ENCODE results near the gene GRM4. TPM values are rescaled to one million over a fixed set of nuclear protein-coding genes. Genes with fewer than 3 reads are reported as not detected.

GRM4 gene
- total RNA-seq, 2 experiments from 2014 or later: 0.27 TPM; not detected in 1

DNA sequence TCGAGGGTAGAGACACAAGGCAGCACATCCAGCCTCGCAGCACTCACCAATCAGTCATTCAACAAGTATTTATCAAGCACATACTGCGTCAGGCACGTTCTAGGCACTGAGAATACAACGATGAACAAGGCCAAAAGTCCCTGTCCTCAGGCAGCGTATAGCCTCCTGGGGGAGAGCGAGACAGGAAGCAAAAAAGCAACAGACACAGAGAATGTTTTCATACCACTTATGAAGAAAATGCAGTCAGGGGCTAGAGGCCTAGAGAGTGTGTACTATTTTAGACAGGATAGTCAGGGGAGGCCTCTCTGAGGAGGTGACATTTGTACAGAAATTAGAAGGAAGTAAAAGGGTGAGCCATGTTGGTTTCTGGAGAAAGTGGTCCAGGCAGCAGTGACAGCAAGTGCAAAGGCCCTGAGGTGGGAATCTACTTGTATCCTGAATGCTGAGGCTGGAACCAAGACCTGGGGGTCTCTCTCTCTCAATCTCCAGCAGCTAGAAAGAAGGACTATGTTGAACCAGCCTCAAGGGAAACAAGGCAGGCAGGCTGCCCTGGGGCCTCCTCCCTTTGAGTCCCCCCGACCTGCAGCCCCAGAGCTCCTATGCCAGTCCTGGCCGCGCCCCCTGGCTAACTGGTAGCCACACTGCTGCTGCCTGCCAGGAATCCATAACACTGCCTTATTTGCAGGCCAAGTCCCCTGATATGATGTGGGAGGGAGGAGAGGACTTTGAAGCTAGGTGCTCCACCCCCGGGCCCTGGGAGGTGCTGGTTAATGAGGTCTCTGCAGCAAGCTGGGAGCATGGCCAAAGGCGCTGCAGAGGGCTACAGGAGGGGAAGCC lies 151.2 kb downstream of the GRM4 start:
- no peaks in the 10 kb centered on the region for H3K4me1 Mint-ChIP-seq (ENCODE audit: low read depth)
- intact Hi-C loops (cut with micrococcal nuclease): no loop called here
- CTCF ChIA-PET: no interaction called here
- no peaks in the 10 kb centered on the region for H3K36me3 Mint-ChIP-seq (ENCODE audit: low read depth)
- H3K27me3 Mint-ChIP-seq (ENCODE audit: low read depth): no peaks in the 10 kb centered on the region
- no peak overlapping the region for H3K4me3 Mint-ChIP-seq
- H3K9me3 Mint-ChIP-seq: peaks cover 8% of the 10 kb centered on the region
- H3K27ac Mint-ChIP-seq: no peak overlapping the region
- no peak for DNase-seq

- Mint-ChIP-seq H3K4me1 (ENCODE audit: low read depth) (no peaks in the 10 kb centered on the region), H3K27ac (no peak overlapping the region), H3K4me3 (no peak overlapping the region), H3K9me3 (peaks cover 8% of the 10 kb centered on the region), H3K36me3 (ENCODE audit: low read depth) (no peaks in the 10 kb centered on the region), H3K27me3 (ENCODE audit: low read depth) (no peaks in the 10 kb centered on the region)
- DNase-seq: no peak
- CTCF ChIA-PET: no interaction called here
- intact Hi-C loops (cut with micrococcal nuclease): no loop called here
These were observed 152.0 kb downstream of the GRM4 start for GRCh38 chr6:33993653-33994471.

DNA sequence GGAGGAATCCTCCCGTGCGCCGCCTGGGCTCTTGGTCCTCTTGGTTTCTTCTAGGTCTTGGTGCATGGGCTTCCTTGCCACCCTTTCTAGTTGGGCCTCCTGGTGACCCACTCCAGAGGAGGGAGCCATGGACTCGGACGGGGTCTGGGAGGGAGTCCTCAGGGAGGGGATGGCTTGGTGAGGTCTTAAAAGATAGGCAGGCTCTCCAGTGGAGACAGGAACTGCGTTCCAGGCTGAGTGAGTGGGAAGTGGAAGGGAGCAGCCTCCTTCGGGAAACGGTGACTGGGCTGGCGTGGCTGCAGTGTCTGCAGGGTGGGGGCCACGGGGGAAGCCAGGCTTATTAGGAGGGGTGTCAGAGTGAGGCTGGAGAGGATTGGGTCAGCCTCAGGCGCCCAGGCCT lies 152.8 kb downstream of the GRM4 start:
- DNase-seq: no peak
- Mint-ChIP-seq H3K9me3 (peaks cover 8% of the 10 kb centered on the region), H3K36me3 (ENCODE audit: low read depth) (no peaks in the 10 kb centered on the region), H3K27ac (no peak overlapping the region), H3K4me1 (ENCODE audit: low read depth) (no peaks in the 10 kb centered on the region), H3K27me3 (ENCODE audit: low read depth) (no peaks in the 10 kb centered on the region), H3K4me3 (no peak overlapping the region)
- CTCF ChIA-PET: no interaction called here
- intact Hi-C loops (cut with micrococcal nuclease): no loop called here

DNA sequence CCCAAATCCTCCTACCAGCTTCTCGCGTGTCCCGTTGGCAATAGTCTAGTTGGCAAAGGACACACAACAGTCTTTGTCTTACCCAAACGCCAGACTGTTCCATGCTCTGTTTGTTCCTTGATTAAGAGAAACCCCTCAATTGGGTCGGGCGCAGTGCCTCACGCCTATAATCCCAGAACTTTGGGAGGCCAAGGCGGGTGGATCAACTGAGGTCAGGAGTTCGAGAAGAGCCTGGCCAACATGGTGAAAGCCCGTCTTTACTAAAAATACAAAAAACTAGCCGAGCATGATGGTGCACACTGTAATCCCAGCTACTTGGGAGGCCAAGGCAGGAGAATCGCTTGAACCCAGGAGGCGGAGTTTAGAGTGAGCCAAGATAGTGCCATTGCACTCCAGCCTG lies 153.7 kb downstream of the GRM4 start:
- Mint-ChIP-seq H3K27me3 (ENCODE audit: low read depth) (no peaks in the 10 kb centered on the region), H3K4me3 (no peak overlapping the region), H3K36me3 (ENCODE audit: low read depth) (no peaks in the 10 kb centered on the region), H3K27ac (no peak overlapping the region), H3K9me3 (peaks cover 4% of the 10 kb centered on the region), H3K4me1 (ENCODE audit: low read depth) (no peaks in the 10 kb centered on the region)
- CTCF ChIA-PET: interaction anchor here (0.6 to 0.7 kb wide), 2 partner anchors 62 to 126 kb away, joined by 3 to 5 read pairs; no protein-coding TSS in a partner anchor
- intact Hi-C loops (cut with micrococcal nuclease): no loop called here
- no peak for DNase-seq

DNA sequence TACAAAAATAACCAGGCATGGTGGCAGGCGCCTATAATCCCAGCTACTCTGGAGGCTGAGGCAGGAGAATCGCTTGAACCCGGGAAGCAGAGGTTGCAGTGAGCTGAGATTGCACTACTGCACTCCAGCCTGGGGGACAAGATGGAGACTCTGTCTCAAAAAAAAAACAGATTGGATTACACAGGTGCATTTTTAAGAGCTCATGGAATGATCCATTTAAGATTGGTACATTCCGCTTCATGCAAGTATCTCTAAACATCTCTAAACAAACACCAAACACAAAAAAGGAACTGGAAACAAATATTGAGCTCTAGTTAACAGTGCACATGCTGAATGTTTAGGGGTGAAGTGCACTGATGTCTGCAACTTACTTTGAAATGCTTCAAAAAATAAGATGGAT lies 154.3 kb downstream of the GRM4 start:
- Mint-ChIP-seq H3K4me1 (ENCODE audit: low read depth) (no peaks in the 10 kb centered on the region), H3K4me3 (no peak overlapping the region), H3K27ac (no peak overlapping the region), H3K27me3 (ENCODE audit: low read depth) (no peaks in the 10 kb centered on the region), H3K36me3 (ENCODE audit: low read depth) (no peaks in the 10 kb centered on the region), H3K9me3 (no peaks in the 10 kb centered on the region)
- no peak for DNase-seq
- intact Hi-C loops (cut with micrococcal nuclease): no loop called here
- CTCF ChIA-PET: interaction anchor here (0.7 kb wide), 1 partner anchor 62 kb away, joined by 5 read pairs; no protein-coding TSS in a partner anchor

DNA sequence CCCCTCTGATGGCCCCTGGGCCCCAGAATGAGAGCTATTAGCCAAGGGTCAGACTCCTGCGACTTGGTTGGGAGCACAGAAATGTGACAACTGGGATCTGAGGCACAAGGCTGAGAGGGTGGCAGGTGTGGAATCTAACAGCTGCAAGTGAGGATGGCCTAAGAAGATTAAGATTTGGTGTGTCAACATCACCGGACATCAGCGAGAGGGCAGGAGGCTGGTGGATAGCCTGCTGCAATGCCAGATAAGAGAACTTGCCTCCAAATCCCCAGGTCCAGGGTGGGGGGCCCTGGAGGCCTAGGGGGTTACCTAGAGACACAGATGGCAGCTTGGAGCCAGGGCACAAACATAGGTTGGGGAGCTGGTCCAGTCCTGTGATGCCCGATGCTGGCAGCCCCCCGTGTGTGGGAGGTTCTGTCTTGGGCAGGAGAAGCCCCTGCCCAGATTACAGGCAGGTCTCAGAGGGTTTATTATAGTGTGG lies 155.8 kb downstream of the GRM4 start:
- Mint-ChIP-seq H3K27me3 (ENCODE audit: low read depth) (no peaks in the 10 kb centered on the region), H3K27ac (no peak overlapping the region), H3K9me3 (no peaks in the 10 kb centered on the region), H3K36me3 (ENCODE audit: low read depth) (no peaks in the 10 kb centered on the region), H3K4me3 (no peak overlapping the region), H3K4me1 (ENCODE audit: low read depth) (no peaks in the 10 kb centered on the region)
- CTCF ChIA-PET: interaction anchor here (1.3 kb wide), 1 partner anchor 173 kb away, joined by 4 read pairs; no protein-coding TSS in a partner anchor
- DNase-seq: no peak
- intact Hi-C loops (cut with micrococcal nuclease): no loop called here

DNA sequence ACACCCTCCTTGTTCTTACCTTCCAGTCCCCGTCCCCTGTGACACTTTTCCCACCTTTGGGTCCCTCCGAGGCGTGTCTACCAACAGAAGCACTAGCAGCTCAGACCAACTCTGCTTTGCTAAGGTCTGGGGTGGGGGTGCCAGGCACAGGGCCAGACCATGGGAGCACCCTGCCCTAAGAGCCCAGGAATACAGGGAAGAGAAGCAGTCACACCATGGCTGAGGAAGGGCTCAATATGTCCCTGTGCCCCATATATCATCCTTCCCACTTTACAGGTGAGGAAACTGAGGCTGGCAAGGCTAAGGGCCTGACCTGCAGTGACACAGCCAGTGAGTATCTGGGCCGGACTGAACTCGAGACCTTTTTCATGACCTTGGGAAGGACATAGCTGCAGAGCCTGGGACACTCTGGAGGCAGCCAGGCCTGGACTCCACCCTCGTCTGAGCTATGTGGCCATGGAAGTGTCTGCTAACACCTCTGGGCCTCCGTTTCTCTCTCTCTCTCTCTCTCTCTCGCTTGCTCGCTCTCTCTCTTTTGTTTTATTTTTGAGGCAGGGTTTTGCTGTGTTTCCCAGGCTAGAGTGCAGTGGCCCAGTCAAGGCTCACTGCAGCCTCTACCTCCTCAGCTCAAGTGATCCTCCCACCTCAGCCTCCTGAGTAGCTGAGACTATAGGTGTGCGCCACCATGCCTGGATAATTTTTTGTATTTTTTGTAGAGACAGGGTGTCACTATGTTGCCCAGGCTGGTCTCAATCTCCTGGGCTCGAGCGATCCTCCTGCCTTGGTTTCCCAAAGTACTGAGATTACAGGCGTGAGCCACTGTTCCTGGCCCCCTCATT lies 156.7 kb downstream of the GRM4 start:
- CTCF ChIA-PET: no interaction called here
- no peak overlapping the region for H3K27ac Mint-ChIP-seq
- no peaks in the 10 kb centered on the region for H3K27me3 Mint-ChIP-seq (ENCODE audit: low read depth)
- H3K4me1 Mint-ChIP-seq (ENCODE audit: low read depth): no peaks in the 10 kb centered on the region
- no peak for DNase-seq
- H3K36me3 Mint-ChIP-seq (ENCODE audit: low read depth): no peaks in the 10 kb centered on the region
- intact Hi-C loops (cut with micrococcal nuclease): no loop called here
- no peak overlapping the region for H3K4me3 Mint-ChIP-seq
- no peaks in the 10 kb centered on the region for H3K9me3 Mint-ChIP-seq

DNA sequence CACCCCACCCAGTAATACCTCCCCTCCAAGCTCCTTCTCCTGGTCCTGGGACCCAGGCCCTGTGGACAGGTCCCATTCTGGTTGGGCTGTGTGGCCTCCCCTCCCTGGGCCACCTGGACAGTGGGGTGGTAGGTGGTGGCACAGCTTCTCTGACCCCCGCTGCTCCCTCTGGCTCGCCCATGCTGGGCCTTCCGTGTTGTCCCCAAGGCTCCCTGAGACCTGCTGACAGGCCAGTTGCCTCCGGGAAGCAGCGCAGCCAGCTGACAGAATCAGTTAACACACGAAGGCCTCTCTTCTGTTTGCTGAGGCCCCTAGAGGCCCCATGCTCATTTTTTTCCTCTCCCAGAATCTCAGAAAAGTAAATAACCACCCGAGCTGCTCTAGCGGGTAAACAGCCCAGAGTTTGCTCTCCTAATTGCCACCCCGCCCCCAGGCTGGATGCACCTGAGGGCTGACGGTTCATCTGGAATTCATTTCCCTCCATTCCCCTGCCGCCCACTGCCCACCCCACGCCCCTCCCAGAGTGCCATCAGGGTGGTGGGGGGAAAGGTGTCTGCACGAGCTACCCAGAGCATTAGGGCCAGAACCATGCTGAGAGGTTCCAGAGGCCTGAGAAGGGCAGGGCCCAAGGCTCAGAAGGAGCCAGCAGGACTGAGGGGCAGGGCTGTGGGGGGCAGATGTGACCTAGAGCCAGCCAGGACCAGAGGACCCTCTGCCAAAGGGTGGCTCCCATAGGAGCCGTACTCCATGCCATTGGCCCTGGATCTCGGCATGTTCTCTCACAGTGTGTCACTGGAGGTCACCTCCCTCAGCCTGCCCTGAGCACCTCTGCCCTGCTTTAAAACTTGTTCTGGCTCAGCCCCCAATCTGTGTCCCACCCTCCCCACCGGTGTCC lies 157.5 kb downstream of the GRM4 start:
- H3K27ac Mint-ChIP-seq: no peak overlapping the region
- H3K4me3 Mint-ChIP-seq: no peak overlapping the region
- H3K27me3 Mint-ChIP-seq (ENCODE audit: low read depth): no peaks in the 10 kb centered on the region
- intact Hi-C loops (cut with micrococcal nuclease): no loop called here
- DNase-seq: no peak
- CTCF ChIA-PET: no interaction called here
- no peaks in the 10 kb centered on the region for H3K4me1 Mint-ChIP-seq (ENCODE audit: low read depth)
- H3K9me3 Mint-ChIP-seq: no peaks in the 10 kb centered on the region
- H3K36me3 Mint-ChIP-seq (ENCODE audit: low read depth): no peaks in the 10 kb centered on the region

DNA sequence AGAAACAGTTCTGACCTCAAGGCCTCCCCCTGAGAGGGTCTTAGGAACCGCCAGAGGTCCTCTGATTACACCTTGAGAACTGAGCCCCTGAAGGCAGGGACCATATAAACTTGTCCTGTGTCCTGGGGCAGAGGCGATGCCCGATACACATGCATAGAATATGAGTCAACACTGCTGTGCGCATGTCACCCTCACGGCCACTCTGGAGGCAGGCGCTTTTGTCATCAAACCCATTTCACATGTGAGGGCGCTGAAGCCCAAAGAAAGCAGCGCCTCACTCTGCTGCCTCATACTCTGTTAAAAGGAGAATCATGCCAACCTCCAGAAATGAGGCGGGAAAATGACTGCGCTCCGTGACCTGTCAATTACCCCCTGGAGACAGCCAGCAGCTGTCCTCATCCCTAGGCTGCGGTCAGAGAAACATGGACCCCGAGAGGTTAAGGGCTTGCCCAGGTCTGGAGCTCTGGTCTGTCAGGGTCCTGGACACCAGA lies 158.3 kb downstream of the GRM4 start:
- intact Hi-C loops (cut with micrococcal nuclease): no loop called here
- Mint-ChIP-seq H3K4me1 (ENCODE audit: low read depth) (no peaks in the 10 kb centered on the region), H3K4me3 (no peak overlapping the region), H3K27me3 (ENCODE audit: low read depth) (no peaks in the 10 kb centered on the region), H3K9me3 (no peaks in the 10 kb centered on the region), H3K36me3 (ENCODE audit: low read depth) (no peaks in the 10 kb centered on the region), H3K27ac (no peak overlapping the region)
- no peak for DNase-seq
- CTCF ChIA-PET: no interaction called here

GRCh38 chr6:33985947-33986346 lies 159.9 kb downstream of the GRM4 start:
- no peaks in the 10 kb centered on the region for H3K9me3 Mint-ChIP-seq
- intact Hi-C loops (cut with micrococcal nuclease): no loop called here
- DNase-seq: no peak
- no peaks in the 10 kb centered on the region for H3K4me1 Mint-ChIP-seq (ENCODE audit: low read depth)
- no peak overlapping the region for H3K27ac Mint-ChIP-seq
- H3K4me3 Mint-ChIP-seq: no peak overlapping the region
- CTCF ChIA-PET: no interaction called here
- no peaks in the 10 kb centered on the region for H3K36me3 Mint-ChIP-seq (ENCODE audit: low read depth)
- H3K27me3 Mint-ChIP-seq (ENCODE audit: low read depth): no peaks in the 10 kb centered on the region

DNA sequence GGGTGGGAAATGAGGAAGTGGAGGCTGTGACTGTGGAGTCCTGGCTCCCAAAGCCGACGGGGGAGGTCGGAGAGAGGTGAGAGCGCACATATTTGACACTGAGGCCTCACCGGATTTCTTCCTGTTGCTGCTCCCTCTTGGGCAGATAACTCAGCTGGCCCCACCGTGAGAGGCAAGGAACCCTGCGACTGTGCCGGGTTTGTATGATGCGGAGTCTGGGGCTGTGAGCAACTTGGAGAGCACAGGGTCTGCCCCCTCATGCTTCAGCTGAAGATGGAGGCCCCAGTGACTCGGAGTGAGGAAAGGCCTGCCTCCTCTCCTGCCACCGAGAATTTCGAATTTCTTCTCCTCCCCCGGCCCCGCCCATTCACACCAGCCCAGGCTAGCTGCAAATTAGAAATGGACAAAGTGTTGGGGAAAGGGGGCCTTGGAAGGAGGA lies 160.6 kb downstream of the GRM4 start:
- intact Hi-C loops (cut with micrococcal nuclease): no loop called here
- Mint-ChIP-seq H3K36me3 (ENCODE audit: low read depth) (no peaks in the 10 kb centered on the region), H3K4me3 (no peak overlapping the region), H3K27ac (no peak overlapping the region), H3K27me3 (ENCODE audit: low read depth) (no peaks in the 10 kb centered on the region), H3K4me1 (ENCODE audit: low read depth) (no peaks in the 10 kb centered on the region), H3K9me3 (no peaks in the 10 kb centered on the region)
- no peak for DNase-seq
- CTCF ChIA-PET: no interaction called here
